Fibroblast of the conjunctiva (primary cell): Measurements from ENCODE around the gene DNAJC30.

ENCODE experiments used
- DNase-seq: peaks from one replicate; pipeline ENCODE4 v3.0.0-alpha.2; 2010; ENCODE audit warnings: low read depth

The DNAJC30 gene

GRCh38 chr7:73707045-73707631 lies 23.9 kb upstream of the DNAJC30 start:
- DNase-seq, result no peak

GRCh38 chr7:73706126-73707044 lies 23.1 kb upstream of the DNAJC30 start:
- no peak for DNase-seq

- DNase-seq, result no peak
Measured at GRCh38 chr7:73705551-73705920, 22.3 kb upstream of the DNAJC30 start.

GRCh38 chr7:73704640-73705550 lies 21.6 kb upstream of the DNAJC30 start:
- DNase-seq, result peak; percentile 69

- peak; percentile 32 for DNase-seq
Measured at GRCh38 chr7:73703757-73704639, 20.7 kb upstream of the DNAJC30 start.

- no peak for DNase-seq
Measured at GRCh38 chr7:73703225-73703624, 20.0 kb upstream of the DNAJC30 start.

- no peak for DNase-seq
Measured at GRCh38 chr7:73702665-73703064, 19.4 kb upstream of the DNAJC30 start.

GRCh38 chr7:73702226-73702625 lies 19.0 kb upstream of the DNAJC30 start:
- DNase-seq, result no peak

GRCh38 chr7:73701357-73701995 lies 18.2 kb upstream of the DNAJC30 start:
- peak; percentile 35 for DNase-seq

- DNase-seq, result no peak
Measured at GRCh38 chr7:73700581-73701134, 17.4 kb upstream of the DNAJC30 start.

GRCh38 chr7:73700069-73700423 lies 16.8 kb upstream of the DNAJC30 start:
- DNase-seq, result no peak

GRCh38 chr7:73699370-73700068 lies 16.3 kb upstream of the DNAJC30 start:
- DNase-seq, result no peak

GRCh38 chr7:73698410-73698809 lies 15.2 kb upstream of the DNAJC30 start:
- DNase-seq, result no peak

GRCh38 chr7:73696372-73696771 lies 13.1 kb upstream of the DNAJC30 start:
- DNase-seq, result no peak

- no peak for DNase-seq
Measured at GRCh38 chr7:73690646-73691045, 7.4 kb upstream of the DNAJC30 start.

- no peak for DNase-seq
Measured at GRCh38 chr7:73688288-73688687, 5.0 kb upstream of the DNAJC30 start.

- no peak for DNase-seq
Measured at GRCh38 chr7:73685311-73685710, 2.1 kb upstream of the DNAJC30 start.

GRCh38 chr7:73683788-73684693 lies 788 bp upstream of the DNAJC30 start:
- DNase-seq, result no peak

GRCh38 chr7:73682745-73683055 lies 553 bp downstream of the DNAJC30 start:
- no peak for DNase-seq
